Stimulated activated CD8-positive, alpha-beta memory T cell treated with anti-CD3 and anti-CD28 coated beads, Interleukin-4, amount 100 ng/mL, for 4 hours (primary cell): ENCODE data around the gene JAK1.
"Not testable (repeated sequence)": the region's sequence is repeated elsewhere in the genome, so short reads cannot be mapped to it uniquely, and the experiment has no call there.

Experiments
- DNase-seq, 2 donors: peaks; one replicate each; pipeline ENCODE4 v3.0.0-alpha.2; 2020; ENCODE audit warnings: low read depth in 2 of 2, low spot score in 1 of 2

Gene JAK1

GRCh38 chr1:64966158-64966971 lies at the start of gene JAK1:
JAK1 (minus strand) TSS chr1:64966549; CDS start chr1:64886264, 80,285 bp downstream.
- DNase-seq, result peak; percentile 78 to 81

- DNase-seq, result no peak
These were observed 48.0 kb upstream of the JAK1 start for GRCh38 chr1:65014321-65014720.

GRCh38 chr1:65011983-65012382 lies 45.6 kb upstream of the JAK1 start:
- no peak for DNase-seq

- DNase-seq, result no peak
These were observed 43.5 kb upstream of the JAK1 start for GRCh38 chr1:65009724-65010420.

- no peak for DNase-seq
These were observed 42.8 kb upstream of the JAK1 start for GRCh38 chr1:65009176-65009575.

- no peak for DNase-seq
These were observed 40.5 kb upstream of the JAK1 start for GRCh38 chr1:65006806-65007205.

GRCh38 chr1:65003316-65003664 lies 36.9 kb upstream of the JAK1 start:
- no peak for DNase-seq

- DNase-seq, result peak; percentile 33 to 60
These were observed 36.4 kb upstream of the JAK1 start for GRCh38 chr1:65002508-65003315.

GRCh38 chr1:65002156-65002507 lies 35.8 kb upstream of the JAK1 start:
- DNase-seq, result no peak

- DNase-seq, result peak; percentile 60 to 75
These were observed 35.0 kb upstream of the JAK1 start for GRCh38 chr1:65001231-65001792.

- DNase-seq, result not testable (repeated sequence)
These were observed 32.1 kb upstream of the JAK1 start for GRCh38 chr1:64998425-64998948.

- DNase-seq, result no peak
These were observed 30.4 kb upstream of the JAK1 start for GRCh38 chr1:64996541-64997257.

- no peak for DNase-seq
These were observed 29.0 kb upstream of the JAK1 start for GRCh38 chr1:64995316-64995715.

GRCh38 chr1:64986903-64987871 lies 20.8 kb upstream of the JAK1 start:
- no peak for DNase-seq

- no peak for DNase-seq
These were observed 18.4 kb upstream of the JAK1 start for GRCh38 chr1:64984737-64985136.

- DNase-seq, result no peak
These were observed 17.8 kb upstream of the JAK1 start for GRCh38 chr1:64984106-64984505.

GRCh38 chr1:64983110-64983509 lies 16.8 kb upstream of the JAK1 start:
- no peak for DNase-seq

GRCh38 chr1:64981601-64982533 lies 15.5 kb upstream of the JAK1 start:
- no peak for DNase-seq
